Forelimb muscle (tissue), 1 donor: ENCODE data around the gene ERGIC2. TPM values are rescaled to one million over a fixed set of nuclear protein-coding genes. Genes with fewer than 3 reads are reported as not detected.
A peak's percentile ranks its signal among the peaks of the same experiment; 100 is the strongest.
"Not testable (repeated sequence)": the region's sequence is repeated elsewhere in the genome, so short reads cannot be mapped to it uniquely, and the experiment has no call there.

Experiments used
- DNase-seq: peaks from one replicate; pipeline ENCODE4 v3.0.0-alpha.2; 2013; ENCODE audit warnings: low read depth
- polyA plus RNA-seq: library from polyadenylated mRNA; unstranded; fragments of 120-200 nt; gene quantifications from one replicate; pipeline ENCODE4 v1.2.1, GENCODE V29; 2013; ENCODE audit not compliant: insufficient read length

The ERGIC2 gene, protein sequence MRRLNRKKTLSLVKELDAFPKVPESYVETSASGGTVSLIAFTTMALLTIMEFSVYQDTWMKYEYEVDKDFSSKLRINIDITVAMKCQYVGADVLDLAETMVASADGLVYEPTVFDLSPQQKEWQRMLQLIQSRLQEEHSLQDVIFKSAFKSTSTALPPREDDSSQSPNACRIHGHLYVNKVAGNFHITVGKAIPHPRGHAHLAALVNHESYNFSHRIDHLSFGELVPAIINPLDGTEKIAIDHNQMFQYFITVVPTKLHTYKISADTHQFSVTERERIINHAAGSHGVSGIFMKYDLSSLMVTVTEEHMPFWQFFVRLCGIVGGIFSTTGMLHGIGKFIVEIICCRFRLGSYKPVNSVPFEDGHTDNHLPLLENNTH
- polyA plus RNA-seq: 56.2 TPM

DNA sequence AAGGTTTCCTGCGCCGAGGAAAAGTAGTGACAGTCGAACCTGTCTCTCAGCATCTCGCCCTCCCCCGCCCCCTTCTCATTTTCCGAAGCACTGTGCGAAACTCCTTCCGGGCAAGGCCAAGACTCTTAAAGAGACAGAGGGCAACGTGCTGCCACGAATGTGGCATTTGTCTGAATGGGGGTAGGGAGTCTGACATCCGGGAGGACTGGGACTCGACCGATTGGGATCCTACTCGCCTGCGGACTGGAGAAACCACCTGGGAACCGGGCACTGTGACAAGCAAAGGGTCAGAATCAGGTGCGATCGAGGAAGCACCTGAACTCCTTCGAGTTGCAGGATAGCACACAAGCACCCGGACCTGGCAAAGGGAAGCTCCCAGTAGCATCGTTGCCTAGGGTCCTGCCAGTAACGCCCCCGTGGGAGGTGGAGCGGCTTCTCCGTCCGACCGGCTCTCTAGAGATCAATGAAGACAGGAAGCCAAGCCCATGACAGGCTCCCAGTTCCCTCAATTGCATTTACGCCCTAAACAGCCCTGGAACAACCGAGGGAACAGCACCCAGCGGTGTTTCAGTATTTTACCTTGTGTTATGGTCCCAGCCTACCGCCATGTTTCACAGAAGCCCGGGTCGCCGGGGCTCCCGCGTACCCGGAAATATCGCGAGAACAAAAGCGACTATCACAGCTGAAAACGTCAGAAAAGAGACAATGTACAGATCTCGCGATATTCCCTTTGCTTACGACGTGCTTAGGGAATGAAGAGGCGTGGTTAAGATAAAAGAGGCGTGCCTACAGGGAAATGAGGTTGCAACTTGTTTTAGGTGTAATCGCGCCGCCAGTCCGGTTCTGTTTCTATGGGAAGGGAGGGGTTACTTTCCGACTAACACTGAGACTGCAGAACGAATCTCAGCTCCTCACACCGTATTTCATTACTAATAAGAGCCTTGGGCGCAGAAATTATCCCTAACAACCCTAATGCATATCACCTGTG is at the start of gene ERGIC2:
Gene ERGIC2 (minus strand): TSS at position 637 of the 988 bp plus-strand sequence. CDS start 9,539 bp downstream, outside the sequence.
- peak; percentile 99 for DNase-seq

DNA sequence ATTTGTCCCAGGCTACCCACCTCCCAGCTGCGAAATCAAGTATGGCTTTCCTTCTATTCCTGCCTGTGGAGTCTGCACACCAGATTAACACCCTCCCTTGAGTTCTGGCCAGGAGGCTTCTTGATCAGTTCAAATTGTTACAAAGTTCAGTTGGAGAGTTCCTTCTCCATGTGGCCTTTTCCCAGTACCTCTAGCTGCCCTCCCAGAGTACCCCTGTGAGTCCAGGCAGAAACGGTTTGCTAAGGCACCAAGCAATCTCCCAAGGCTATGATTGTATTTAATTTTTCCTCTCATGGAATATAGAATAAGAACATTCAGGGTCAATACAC is 49.7 kb upstream of the ERGIC2 start:
- no peak for DNase-seq

- DNase-seq: no peak
Observed at GRCh38 chr12:29429999-29430715, 49.2 kb upstream of the ERGIC2 start.

DNA sequence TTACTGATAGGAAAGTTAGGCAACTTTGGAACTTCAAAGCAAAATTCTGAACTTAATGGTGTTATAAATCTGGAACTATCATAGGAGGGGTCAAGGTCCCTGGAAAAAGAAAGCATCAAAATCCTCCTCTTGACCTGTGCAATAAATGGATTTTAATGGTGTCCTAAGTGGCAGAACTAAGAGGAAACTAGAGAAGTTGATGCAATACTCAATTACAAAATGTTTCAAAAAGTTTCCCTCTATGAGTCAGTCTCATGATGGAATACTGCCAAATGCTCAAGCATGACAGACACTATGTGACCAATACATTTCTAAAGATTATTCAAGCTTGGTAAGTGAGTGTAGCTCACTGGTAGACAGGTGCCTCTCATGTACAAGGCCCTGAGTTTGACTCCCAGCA is 47.7 kb upstream of the ERGIC2 start:
- DNase-seq: no peak

- DNase-seq: no peak
Observed at GRCh38 chr12:29427964-29428363, 47.0 kb upstream of the ERGIC2 start.

DNA sequence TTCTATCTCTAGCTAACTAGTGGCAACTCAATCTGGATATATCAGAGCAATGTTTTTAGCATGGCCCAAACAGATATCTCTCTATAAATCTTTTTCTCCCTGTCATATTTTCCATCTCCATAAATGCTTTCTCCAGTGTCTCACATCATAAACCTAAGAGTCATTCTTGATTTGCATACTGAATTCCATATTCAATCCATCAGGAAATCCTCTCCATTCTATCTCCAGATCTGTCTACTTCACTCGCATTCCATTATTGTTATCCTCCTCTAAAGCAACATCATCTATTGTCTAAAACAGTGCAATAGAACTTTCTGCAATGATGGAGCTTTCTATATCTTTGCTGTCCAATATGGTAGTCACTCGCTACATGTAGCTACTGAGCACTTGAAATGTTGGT is 45.5 kb upstream of the ERGIC2 start:
- no peak for DNase-seq

- DNase-seq: no peak
Observed at GRCh38 chr12:29425722-29426121, 44.8 kb upstream of the ERGIC2 start.

DNA sequence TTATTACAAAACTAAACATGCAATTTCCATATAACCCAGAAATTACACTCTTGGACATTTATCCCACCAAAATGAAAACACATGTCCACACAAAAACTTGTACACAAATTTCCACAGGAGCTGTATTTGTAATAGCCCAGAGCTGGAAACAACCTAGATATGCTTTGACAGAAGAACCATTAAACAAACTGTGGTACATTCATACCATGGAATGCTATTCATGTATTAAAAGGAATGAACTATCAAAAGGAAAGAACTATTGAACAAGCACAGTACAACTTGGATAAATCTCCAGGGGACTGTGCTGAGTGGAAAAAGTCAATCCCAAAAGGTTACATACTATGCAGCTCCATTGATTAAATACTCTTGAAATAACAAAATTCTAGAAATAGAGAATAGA is 35.8 kb upstream of the ERGIC2 start:
- DNase-seq: no peak

DNA sequence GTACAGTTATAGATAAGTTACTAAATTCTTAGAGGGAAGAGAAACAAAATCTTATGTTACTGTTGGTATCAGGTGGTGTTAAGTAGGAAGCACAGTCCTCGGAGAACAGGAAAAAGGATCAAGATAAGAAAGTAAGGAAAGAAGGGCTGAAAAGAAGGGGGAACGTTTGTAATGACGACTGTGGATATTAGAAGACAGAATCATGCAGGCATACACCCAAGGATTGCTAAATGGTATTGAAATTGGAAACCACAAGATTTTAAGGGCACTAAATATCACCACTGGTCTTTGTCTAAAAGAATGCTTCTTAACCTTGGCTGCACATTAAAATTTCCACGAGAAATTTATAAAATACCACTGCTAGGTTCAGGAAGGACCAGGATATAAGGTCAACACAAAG is 34.1 kb upstream of the ERGIC2 start:
- no peak for DNase-seq

DNA sequence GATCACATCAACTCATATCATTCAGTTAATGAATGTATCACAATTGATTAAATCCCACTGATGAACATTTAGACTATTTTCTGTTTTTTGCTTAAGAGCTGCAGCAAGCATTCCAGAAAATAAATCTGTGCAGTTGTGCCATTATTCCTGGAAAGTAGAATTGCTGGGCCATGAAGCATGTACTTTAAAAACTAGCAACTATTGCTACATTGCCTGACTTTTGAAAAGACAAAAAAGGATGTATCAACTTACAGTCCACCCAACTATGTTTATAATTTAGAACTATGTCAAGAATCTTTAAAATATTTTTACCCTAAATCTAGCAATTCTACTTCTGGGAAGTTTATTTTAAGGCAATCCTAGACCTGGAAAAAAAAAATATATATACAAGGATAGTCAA is 33.4 kb upstream of the ERGIC2 start:
- no peak for DNase-seq

GRCh38 chr12:29405561-29405960 is 24.6 kb upstream of the ERGIC2 start:
- no peak for DNase-seq

- no peak for DNase-seq
Observed at GRCh38 chr12:29403991-29404390, 23.0 kb upstream of the ERGIC2 start.

DNA sequence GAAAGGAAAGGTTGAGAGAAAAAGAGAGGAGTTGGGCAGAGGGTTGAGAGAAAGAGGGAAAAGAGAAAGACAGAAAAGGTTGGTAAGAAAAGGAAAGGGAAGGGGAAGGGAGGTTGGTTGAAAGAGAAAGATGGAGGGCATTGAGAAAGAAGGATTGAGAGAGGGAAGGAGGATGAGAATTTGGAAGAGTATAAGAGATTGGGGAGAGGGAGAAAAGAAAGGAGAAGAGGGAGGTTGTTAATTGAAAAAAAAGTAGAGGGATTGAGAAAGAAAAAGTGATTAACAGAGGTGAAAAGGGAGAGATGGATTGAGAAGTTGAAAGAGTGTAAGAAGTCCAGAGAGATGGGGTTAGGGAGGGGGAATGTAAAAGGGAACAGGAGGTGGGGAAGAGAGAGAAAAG is 21.5 kb upstream of the ERGIC2 start:
- DNase-seq: no peak

- no peak for DNase-seq
Observed at GRCh38 chr12:29398495-29398894, 17.5 kb upstream of the ERGIC2 start.

DNA sequence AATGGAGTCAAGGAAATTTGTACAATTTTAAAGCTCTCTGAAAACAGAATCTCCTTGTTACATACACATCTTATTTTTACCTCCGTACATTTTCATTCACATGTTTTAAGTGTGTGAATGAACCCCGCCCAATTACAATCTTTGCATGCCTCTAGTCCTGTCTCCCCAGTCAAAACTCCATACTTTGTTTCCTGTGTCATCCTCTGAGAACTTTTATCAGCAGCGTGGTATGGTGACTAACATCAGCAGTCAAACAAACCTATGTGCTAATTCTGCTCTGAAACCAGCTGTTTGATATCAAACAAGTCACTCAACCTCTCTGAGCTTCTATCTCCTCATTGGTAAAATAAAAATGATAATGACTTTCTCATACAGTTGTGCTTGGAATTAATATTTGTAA is 15.8 kb upstream of the ERGIC2 start:
- DNase-seq: no peak

- DNase-seq: no peak
Observed at GRCh38 chr12:29395356-29395755, 14.4 kb upstream of the ERGIC2 start.

GRCh38 chr12:29390419-29390818 is 9.4 kb upstream of the ERGIC2 start:
- DNase-seq: not testable (repeated sequence)

- no peak for DNase-seq
Observed at GRCh38 chr12:29389295-29389919, 8.4 kb upstream of the ERGIC2 start.

DNA sequence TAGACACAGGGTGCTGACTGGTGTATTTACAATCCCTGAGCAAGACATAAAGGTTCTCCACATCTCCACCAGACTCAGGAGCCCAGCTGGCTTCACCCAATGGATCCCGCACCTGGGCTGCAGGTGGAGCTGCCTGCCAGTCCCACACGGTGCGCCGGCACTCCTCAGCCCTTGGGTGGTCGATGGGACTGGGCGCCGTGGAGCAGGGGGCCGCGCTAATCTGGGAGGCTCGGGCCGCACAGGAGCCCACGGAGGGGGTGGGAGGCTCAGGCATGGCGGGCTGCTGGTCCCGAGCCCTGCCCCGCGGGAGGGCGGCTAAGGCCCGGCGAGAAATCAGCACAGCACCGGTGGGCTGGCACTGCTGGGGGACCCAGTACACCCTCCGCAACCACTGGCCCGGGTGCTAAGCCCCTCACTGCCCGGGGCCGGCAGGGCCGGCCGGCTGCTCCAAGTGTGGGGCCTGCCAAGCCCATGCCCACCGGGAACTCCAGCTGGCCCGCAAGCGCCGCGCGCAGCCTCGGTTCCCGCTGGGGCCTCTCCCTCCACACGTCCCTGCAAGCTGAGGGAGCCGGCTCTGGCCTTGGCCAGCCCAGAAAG is 5.2 kb upstream of the ERGIC2 start:
- not testable (repeated sequence) for DNase-seq

DNA sequence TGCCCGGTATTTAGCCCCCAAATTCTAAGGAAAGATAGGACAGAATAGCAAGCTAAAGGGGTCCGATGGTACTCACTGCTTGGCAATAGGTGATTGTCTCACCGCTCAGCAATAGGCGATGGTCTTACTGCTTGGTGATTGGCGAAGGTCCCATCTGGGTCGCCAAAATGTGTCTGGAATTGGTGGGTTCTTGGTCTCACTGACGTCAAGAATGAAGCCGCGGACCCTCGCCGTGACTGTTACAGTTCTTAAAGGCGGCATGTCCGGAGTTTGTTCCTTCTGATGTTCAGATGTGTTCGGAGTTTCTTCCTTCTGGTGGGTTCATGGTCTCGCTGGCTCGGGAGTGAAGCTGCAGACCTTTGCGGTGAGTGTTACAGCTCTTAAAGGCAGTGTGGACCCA is 4.2 kb upstream of the ERGIC2 start:
- DNase-seq: not testable (repeated sequence)

GRCh38 chr12:29382251-29382650 is 1.3 kb upstream of the ERGIC2 start:
- DNase-seq: no peak
